ENCODE data around the gene SEPSECS. TPM values are rescaled to one million over a fixed set of nuclear protein-coding genes. Genes with fewer than 3 reads are reported as not detected.

The SEPSECS gene
- total and polyA plus RNA-seq, 9 of the 15 experiments (the other 6 are each of a cell fraction or from before 2014, with no cell fraction given), result 3.9 to 17.2 (median 7.9) TPM

DNA sequence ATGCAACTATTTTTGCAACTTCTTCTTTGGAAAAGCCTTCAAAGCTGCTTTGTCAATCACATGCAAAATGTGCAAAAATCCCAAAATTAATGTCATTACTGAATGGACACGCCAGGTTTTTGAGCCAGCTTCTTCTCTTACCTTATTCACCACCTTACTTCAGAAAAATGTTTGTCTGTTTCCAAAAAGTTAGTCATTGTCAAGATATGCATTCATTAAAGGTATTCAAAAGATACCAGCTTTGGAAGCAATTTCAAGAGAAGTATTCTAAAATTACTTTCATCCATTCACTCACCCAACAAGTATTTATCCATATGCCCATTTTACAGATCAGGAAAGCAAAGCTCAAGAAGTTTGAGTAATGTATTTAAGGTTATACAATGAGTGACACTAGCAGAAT is 2.3 kb upstream of the SEPSECS start:
- H3K4me3 ChIP-seq, result no peak overlapping the region
- in situ Hi-C loops (cut with MboI) (no loop called here), intact Hi-C loops (cut with micrococcal nuclease) (no loop called here)
- POLR2A ChIA-PET, result no interaction called here
- H3K9ac ChIP-seq (ENCODE audit: insufficient read depth in 1 of 2, low read depth in 2 of 2, low read length in 2 of 2), result no peak overlapping the region
- H3K27ac ChIP-seq (ENCODE audit: extremely low read depth, low read depth, low read length), result no peak overlapping the region
- FAIRE-seq (no peak), DNase-seq (ENCODE audit: extremely low read depth in 1 of 4, low spot score in 3 of 4) (no peak), ATAC-seq (no peak)
- BruUV-seq (replicated peaks), result no TSS peak
- peaks cover 8 to 10% of the 10 kb centered on the region in 2 experiments; a peak in 4 of 5 replicates for H3K4me1 ChIP-seq (replicated peaks in 1 of 2; ENCODE audit: control insufficient read depth in 2 of 2, insufficient read depth in 2 of 2, low read length in 2 of 2)
- no peaks in the 10 kb centered on the region for H4K20me1 ChIP-seq (replicated peaks; ENCODE audit: control insufficient read depth, insufficient read depth, low read length)
- no peak overlapping the region for H2AFZ ChIP-seq (ENCODE audit: low read depth, low read length)
- H3K4me2 ChIP-seq (ENCODE audit: insufficient read depth, low read length), result no peak overlapping the region
- H3K79me2 ChIP-seq (ENCODE audit: control insufficient read depth, insufficient read depth, low read length), result peaks cover 20% of the 10 kb centered on the region
- no peaks in the 10 kb centered on the region for H3K9me1 ChIP-seq (ENCODE audit: control insufficient read depth, insufficient read depth, low read length)
- TF ChIP-seq RBM25 (IDR thresholded peaks at IDR 0.05; ENCODE audit: low read depth, low read length, severe bottlenecking) (peak; percentile 28), CBFA2T2 (conservative IDR thresholded peaks at IDR 0.05) (no peak)
- no peaks in the 10 kb centered on the region for H3K9me3 ChIP-seq (replicated peaks; ENCODE audit: control insufficient read depth, insufficient read depth, low read depth, low read length)
- H3K36me3 ChIP-seq (ENCODE audit: control insufficient read depth, insufficient read depth, low read length), result no peaks in the 10 kb centered on the region; the same call in 2 of the 3 replicates
- 42% methylated on average over 1 of the region's 1 CpG for WGBS (ENCODE audit: insufficient coverage, low coverage, missing lambda C conversion rate)
- no peaks in the 10 kb centered on the region for H3K27me3 ChIP-seq (ENCODE audit: control insufficient read depth in 2 of 2, insufficient read depth in 2 of 2, low read length in 2 of 2)
- CTCF ChIA-PET (ENCODE audit: low intra/inter-chr PET ratio), result no interaction called here

DNA sequence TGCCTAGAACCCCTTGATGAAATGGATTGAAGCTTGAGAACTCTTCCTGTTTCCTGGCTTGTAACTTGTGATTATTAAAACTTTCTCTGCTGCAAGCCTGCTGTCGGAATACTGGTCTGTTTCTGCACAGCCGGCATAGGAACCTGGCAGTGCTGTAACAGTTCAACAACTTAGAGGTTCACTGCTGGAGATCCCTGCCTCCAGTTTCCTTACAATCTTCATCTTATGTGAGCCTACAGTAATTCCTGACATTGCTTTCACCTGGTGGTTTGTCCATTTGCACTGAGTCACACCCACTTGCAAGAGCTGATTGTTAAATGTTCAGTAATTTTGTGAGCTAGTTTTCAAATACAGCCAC is 1.3 kb upstream of the SEPSECS start:
- Histone ChIP-seq H3K4me2 (ENCODE audit: insufficient read depth, low read length) (peak overlapping the region; percentile 80), H3K27ac (ENCODE audit: extremely low read depth, low read depth, low read length) (peak overlapping the region; percentile 87), H4K20me1 (replicated peaks; ENCODE audit: control insufficient read depth, insufficient read depth, low read length) (no peaks in the 10 kb centered on the region), H3K4me3 (peak overlapping the region; percentile 57), H3K9ac (ENCODE audit: insufficient read depth in 1 of 2, low read depth in 2 of 2, low read length in 2 of 2) (peak overlapping the region; percentile 57 to 79; a peak in 3 of 4 replicates), H3K27me3 (ENCODE audit: control insufficient read depth in 2 of 2, insufficient read depth in 2 of 2, low read length in 2 of 2) (no peaks in the 10 kb centered on the region), H3K9me3 (replicated peaks; ENCODE audit: control insufficient read depth, insufficient read depth, low read depth, low read length) (no peaks in the 10 kb centered on the region), H3K79me2 (ENCODE audit: control insufficient read depth, insufficient read depth, low read length) (peaks cover 20% of the 10 kb centered on the region), H3K36me3 (ENCODE audit: control insufficient read depth, insufficient read depth, low read length) (peaks cover 7% of the 10 kb centered on the region; the same call in 2 of the 3 replicates), H2AFZ (ENCODE audit: low read depth, low read length) (peak overlapping the region; percentile 85), H3K9me1 (ENCODE audit: control insufficient read depth, insufficient read depth, low read length) (no peaks in the 10 kb centered on the region), H3K4me1 (replicated peaks in 1 of 2; ENCODE audit: control insufficient read depth in 2 of 2, insufficient read depth in 2 of 2, low read length in 2 of 2) (peaks cover 8 to 10% of the 10 kb centered on the region in 2 experiments; a peak in 4 of 5 replicates)
- FAIRE-seq (no peak), ATAC-seq (no peak; the same call in 2 of the 3 replicates), DNase-seq (ENCODE audit: extremely low read depth in 1 of 4, low spot score in 3 of 4) (peak in 2 of 4 experiments; percentile 17 to 30)
- CTCF ChIA-PET (ENCODE audit: low intra/inter-chr PET ratio), result no interaction called here
- 24% methylated on average over 2 of the region's 2 CpGs for WGBS (ENCODE audit: insufficient coverage, low coverage, missing lambda C conversion rate)
- intact Hi-C loops (cut with micrococcal nuclease), result no loop called here
- TF ChIP-seq MAZ (CRISPR knock-in tag; conservative IDR thresholded peaks at IDR 0.05 in 1 of 2, IDR thresholded peaks at IDR 0.05 in 1 of 2) (0 out of 4 replicates have a peak, but pooled peaks of 1 of the 2 experiments have one; percentile 29), FOXK2 (conservative IDR thresholded peaks at IDR 0.05 in 1 of 2, IDR thresholded peaks at IDR 0.05 in 1 of 2; ENCODE audit: low read depth in 2 of 2) (no peak)
- POLR2A ChIA-PET, result interaction anchor here (0.8 to 2.0 kb wide), 6 partner anchors 11 to 36 kb away, joined by 3 to 5 read pairs (median 4); no protein-coding TSS in a partner anchor
- in situ Hi-C loops (cut with MboI), result no loop called here
- BruUV-seq (replicated peaks), result no TSS peak
